AG04450 (cell line): ENCODE data around the gene TEX48. TPM values are rescaled to one million over a fixed set of nuclear protein-coding genes. Genes with fewer than 3 reads are reported as not detected.

ENCODE experiments used
- CTCF ChIA-PET: fragments of 300-600, 350-600 bp; formaldehyde crosslinking; extraction: SDS; loops from one replicate; lab custom pipeline; 2022; ENCODE audit warnings: antibody characterized with exemption, inconsistent platforms; lab: Charles Lee
- POLR2A ChIA-PET: fragments of 350-600 bp; formaldehyde crosslinking; extraction: SDS; loops from one replicate; lab custom pipeline; 2021; ENCODE audit warnings: antibody characterized with exemption, inconsistent platforms; lab: Yijun Ruan, JAX
- DNase-seq: peaks from one replicate; pipeline ENCODE4 v3.0.0-alpha.2; 2011; ENCODE audit warnings: low read depth, low spot score
- H3K27ac ChIP-seq: one replicate; pipeline ENCODE4 v1.5.1; 2012; ENCODE audit warnings: low read depth, low read length, control low read depth
- H3K27me3 ChIP-seq: one replicate; pipeline ENCODE4 v1.6.0; 2012; ENCODE audit warnings: low read length; ENCODE audit not compliant: control insufficient read depth, insufficient read depth
- H3K4me3 ChIP-seq: 2 replicates; pipeline ENCODE4 v1.5.1; 2011; ENCODE audit warnings: mild to moderate bottlenecking, low read depth, low read length, control low read depth
- H3K9me3 ChIP-seq: 2 replicates; pipeline ENCODE4 v1.5.1; 2012; ENCODE audit warnings: low read length; ENCODE audit not compliant: control insufficient read depth, insufficient read depth
- polyA plus RNA-seq: library from polyadenylated mRNA; depleted of rRNA; stranded (reverse); fragments of >200 nt; gene quantifications from 2 replicates; pipeline ENCODE4 v1.2.3, GENCODE V29; 2011
- TF ChIP-seq, protein P1 (sequence below): IDR thresholded peaks from 2 replicates; pipeline ENCODE4 v1.5.1; 2011; ENCODE audit warnings: low read depth, low read length, control low read depth, inconsistent platforms

TEX48 gene
- polyA plus RNA-seq, 1 experiment, result not detected

GRCh38 chr9:114674798-114675540, 7.0 kb downstream of the TEX48 start:
- ChIA-PET POLR2A (interaction anchor here (0.6 to 0.7 kb wide), 2 partner anchors 296 to 304 kb away, joined by 3 to 5 read pairs; no protein-coding TSS in a partner anchor), CTCF (interaction anchor here (0.6 to 3.1 kb wide), 8 partner anchors 13 to 266 kb away, joined by 3 to 13 read pairs (median 3); no protein-coding TSS in a partner anchor)
- TF ChIP-seq, protein P1, sequence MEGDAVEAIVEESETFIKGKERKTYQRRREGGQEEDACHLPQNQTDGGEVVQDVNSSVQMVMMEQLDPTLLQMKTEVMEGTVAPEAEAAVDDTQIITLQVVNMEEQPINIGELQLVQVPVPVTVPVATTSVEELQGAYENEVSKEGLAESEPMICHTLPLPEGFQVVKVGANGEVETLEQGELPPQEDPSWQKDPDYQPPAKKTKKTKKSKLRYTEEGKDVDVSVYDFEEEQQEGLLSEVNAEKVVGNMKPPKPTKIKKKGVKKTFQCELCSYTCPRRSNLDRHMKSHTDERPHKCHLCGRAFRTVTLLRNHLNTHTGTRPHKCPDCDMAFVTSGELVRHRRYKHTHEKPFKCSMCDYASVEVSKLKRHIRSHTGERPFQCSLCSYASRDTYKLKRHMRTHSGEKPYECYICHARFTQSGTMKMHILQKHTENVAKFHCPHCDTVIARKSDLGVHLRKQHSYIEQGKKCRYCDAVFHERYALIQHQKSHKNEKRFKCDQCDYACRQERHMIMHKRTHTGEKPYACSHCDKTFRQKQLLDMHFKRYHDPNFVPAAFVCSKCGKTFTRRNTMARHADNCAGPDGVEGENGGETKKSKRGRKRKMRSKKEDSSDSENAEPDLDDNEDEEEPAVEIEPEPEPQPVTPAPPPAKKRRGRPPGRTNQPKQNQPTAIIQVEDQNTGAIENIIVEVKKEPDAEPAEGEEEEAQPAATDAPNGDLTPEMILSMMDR, result 0 out of 2 replicates have a peak, but pooled peaks have one; percentile 10
- Histone ChIP-seq H3K9me3 (no peaks in the 10 kb centered on the region), H3K27ac (no peak overlapping the region), H3K27me3 (no peaks in the 10 kb centered on the region), H3K4me3 (no peak overlapping the region)
- DNase-seq, result no peak

DNA sequence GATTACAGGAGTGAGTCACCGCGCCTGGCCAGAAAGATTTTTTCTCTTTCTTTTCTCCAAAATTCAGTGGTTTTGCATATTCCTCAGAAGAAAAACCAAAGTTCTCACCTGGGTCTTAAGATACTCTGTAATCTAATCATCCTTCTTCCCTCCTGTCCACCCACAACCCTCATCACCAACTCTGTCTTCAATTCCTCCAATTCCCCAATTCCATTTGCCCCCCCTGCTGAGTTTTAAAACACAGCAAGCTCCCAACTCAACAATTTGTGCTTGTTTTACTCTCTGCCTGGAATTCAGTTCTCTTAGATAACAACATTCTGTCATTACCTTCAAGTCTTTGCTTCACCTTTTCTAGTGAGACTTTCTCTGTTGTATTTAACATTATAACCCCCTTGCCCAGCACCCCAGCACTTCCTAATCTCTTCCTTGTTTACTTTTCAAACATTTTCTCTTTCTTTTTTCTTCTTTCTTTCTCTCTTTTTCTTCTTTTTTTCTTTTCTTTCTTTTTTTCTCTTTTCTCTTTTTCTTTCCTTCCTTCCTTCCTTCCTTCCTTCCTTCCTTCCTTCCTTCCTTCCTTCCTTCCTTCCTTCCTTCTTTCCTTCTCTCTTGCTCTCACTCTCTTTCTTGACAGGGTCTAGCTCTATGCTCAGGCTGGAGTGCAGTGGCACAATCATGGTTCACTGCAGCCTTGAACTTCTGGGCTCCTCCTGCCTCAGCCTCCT, 7.8 kb downstream of the TEX48 start:
- no peak overlapping the region for H3K4me3 ChIP-seq
- TF ChIP-seq, protein P1, result no peak
- ChIA-PET POLR2A (interaction anchor here (0.7 kb wide), 1 partner anchor 305 kb away, joined by 3 read pairs; no protein-coding TSS in a partner anchor), CTCF (interaction anchor here (0.6 to 3.1 kb wide), 8 partner anchors 12 to 265 kb away, joined by 3 to 13 read pairs (median 3); no protein-coding TSS in a partner anchor)
- DNase-seq, result no peak
- no peaks in the 10 kb centered on the region for H3K27me3 ChIP-seq
- H3K27ac ChIP-seq, result no peak overlapping the region
- H3K9me3 ChIP-seq, result no peaks in the 10 kb centered on the region

GRCh38 chr9:114671605-114672004, 10.4 kb downstream of the TEX48 start:
- DNase-seq, result no peak
- Histone ChIP-seq H3K27me3 (no peaks in the 10 kb centered on the region), H3K4me3 (no peak overlapping the region), H3K9me3 (no peaks in the 10 kb centered on the region), H3K27ac (no peak overlapping the region)
- TF ChIP-seq, protein P1, result no peak
- ChIA-PET POLR2A (no interaction called here), CTCF (interaction anchor here (0.5 to 3.1 kb wide), 4 partner anchors 10 to 238 kb away, joined by 3 to 11 read pairs (median 4); no protein-coding TSS in a partner anchor)

DNA sequence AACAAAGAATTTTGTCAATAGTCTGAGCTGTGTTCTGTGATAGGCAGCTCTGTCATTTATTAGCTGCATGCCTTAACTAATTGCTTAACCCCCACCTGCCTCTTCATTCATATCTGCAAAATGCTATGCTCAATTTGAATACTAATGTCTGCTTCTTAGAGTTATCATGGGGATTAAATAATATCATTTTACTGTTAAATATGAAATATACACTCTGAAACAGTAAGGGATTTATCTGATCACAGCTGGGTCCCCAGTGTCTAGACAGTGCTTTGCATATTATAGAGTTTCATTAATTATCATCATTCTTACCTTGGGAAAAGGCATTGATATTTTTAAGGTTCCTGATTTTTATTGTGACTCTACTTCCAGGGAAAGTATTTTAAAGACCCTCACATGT, 12.0 kb downstream of the TEX48 start:
- DNase-seq, result no peak
- Histone ChIP-seq H3K9me3 (no peaks in the 10 kb centered on the region), H3K4me3 (no peak overlapping the region), H3K27me3 (no peaks in the 10 kb centered on the region), H3K27ac (no peak overlapping the region)
- ChIA-PET CTCF (interaction anchor here (1.1 to 3.1 kb wide), 2 partner anchors 240 to 264 kb away, joined by 5 to 11 read pairs; no protein-coding TSS in a partner anchor), POLR2A (no interaction called here)
- TF ChIP-seq, protein P1, result no peak
